Peyer's patch (tissue), 4 donors: ENCODE measurements around the gene TARP.

ENCODE experiments used
- POLR2A ChIP-seq, 2 donors: fragments of 450-650 bp; IDR thresholded peaks; one replicate each; pipeline ENCODE4 v1.5.1; 2017; ENCODE audit warnings: antibody characterized with exemption in 2 of 2, mild to moderate bottlenecking in 2 of 2, moderate library complexity in 2 of 2
- TF ChIP-seq, protein P1 (sequence below), 6 experiments: fragments of 450-650 bp in 4 of 6; fragments of 200-600 bp in 2 of 6; sonication (generic) in 1 of 6; IDR thresholded peaks; one replicate each; pipeline ENCODE4 v1.5.1; 2017 to 2019; ENCODE audit warnings: antibody characterized with exemption in 6 of 6, mild to moderate bottlenecking in 3 of 6, moderate library complexity in 1 of 6

DNA sequence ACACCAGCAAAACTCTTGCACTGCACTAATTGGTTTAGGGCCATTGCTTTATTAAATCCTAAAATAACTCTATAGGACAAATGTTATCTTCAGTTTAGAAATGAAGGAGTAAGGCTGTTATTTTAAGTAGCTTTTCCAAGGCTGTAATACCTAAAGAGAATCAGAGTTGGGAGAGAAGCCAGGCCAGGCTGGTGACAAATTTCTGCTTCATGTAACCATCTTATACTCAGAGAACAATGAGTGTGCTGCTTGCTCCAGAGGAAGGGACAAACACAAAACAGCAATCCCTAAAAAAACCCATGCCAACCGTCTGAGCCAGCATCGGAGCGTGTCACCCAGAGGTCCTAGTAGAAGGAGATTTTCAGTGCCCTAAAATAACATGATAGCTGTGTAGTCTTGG lies 49.7 kb upstream of the TARP start:
- TF ChIP-seq, protein P1, sequence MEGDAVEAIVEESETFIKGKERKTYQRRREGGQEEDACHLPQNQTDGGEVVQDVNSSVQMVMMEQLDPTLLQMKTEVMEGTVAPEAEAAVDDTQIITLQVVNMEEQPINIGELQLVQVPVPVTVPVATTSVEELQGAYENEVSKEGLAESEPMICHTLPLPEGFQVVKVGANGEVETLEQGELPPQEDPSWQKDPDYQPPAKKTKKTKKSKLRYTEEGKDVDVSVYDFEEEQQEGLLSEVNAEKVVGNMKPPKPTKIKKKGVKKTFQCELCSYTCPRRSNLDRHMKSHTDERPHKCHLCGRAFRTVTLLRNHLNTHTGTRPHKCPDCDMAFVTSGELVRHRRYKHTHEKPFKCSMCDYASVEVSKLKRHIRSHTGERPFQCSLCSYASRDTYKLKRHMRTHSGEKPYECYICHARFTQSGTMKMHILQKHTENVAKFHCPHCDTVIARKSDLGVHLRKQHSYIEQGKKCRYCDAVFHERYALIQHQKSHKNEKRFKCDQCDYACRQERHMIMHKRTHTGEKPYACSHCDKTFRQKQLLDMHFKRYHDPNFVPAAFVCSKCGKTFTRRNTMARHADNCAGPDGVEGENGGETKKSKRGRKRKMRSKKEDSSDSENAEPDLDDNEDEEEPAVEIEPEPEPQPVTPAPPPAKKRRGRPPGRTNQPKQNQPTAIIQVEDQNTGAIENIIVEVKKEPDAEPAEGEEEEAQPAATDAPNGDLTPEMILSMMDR (IDR thresholded peaks at IDR 0.05), result no peak
- no peak for TF ChIP-seq POLR2A (IDR thresholded peaks at IDR 0.05)
